Skeletal muscle cell (primary cell): ENCODE measurements around the gene MPIG6B.

Source experiments
- DNase-seq: peaks from one replicate; pipeline ENCODE4 v3.0.0-alpha.2; 2010; ENCODE audit warnings: low read depth
- H3K4me3 ChIP-seq: 2 replicates; pipeline ENCODE4 v1.5.1; 2011; ENCODE audit warnings: low read depth, mild to moderate bottlenecking, control low read depth, low read length, moderate library complexity

The MPIG6B gene

DNA sequence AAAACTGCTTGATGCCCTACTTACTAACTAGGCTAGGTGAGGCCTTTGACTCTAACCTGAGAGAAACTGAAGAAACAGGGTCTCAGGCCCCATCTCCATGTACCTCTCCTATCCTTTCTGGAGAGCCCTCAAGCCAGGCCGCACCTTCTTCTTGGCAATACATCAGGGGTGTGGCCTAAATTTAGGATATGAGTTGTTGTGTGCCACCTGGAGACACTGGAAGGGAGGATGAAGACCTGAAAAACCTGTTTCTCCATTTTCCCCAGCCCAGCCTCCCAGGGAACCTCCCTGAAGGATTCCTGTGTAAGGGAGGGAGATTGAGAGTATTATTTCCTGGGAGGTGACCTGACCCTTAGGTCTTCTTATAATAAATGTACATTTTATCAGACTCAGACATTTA is 4.9 kb upstream of the MPIG6B start:
- no peak overlapping the region for H3K4me3 ChIP-seq
- DNase-seq, result no peak

DNA sequence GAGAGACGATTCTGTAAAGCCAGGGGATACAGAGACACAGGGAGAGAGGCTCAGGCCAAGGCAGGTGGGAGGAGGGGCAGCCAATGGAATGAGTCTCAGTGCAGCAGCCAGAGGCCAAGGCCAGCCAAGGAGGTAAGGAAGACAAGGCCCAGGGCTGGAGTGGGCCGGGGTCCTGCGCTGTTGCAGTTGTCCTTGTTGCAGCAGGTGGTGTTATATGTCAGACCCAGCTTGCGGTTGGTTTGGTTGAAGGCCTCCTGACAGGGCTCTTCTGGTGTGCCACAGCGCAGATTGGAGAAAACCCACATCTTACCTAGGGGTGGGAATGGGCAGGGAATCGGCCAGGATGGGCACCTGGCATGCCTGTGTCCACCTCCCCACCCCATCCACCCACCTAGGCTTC is 4.2 kb upstream of the MPIG6B start:
- H3K4me3 ChIP-seq, result no peak overlapping the region

DNA sequence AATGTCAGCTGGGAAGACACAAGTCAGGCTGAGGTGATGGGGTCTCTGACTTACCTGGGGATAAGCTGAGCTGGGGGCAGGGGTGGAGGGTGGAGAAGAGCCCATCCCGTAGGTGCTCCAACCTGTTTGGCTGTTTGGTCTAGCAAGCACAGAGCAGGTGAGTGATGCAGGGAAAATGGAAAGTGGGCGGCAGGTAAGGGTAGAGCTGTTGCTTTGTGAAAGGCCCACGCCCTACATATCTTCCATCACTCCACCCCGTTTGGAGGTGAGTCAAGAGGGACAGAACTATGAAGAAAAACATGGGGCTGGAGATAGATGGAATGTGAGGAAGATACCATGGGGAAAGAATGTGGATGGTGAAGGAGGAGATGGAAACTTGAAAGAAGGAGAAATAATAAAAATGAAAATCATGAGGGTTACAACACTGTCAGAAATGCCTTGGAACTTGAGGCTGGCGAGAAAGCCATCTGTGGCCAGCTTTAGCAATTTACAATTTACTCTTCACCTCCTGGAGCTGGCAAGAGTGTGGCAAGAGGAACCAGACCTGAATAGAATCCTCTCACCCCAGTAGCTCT is 2.9 kb upstream of the MPIG6B start:
- no peak for DNase-seq
- H3K4me3 ChIP-seq, result no peak overlapping the region

More for the DNA sequence above, 4.2 kb upstream of the MPIG6B start:
- no peak for DNase-seq

- no peak within 1 kb of the TSS for H3K4me3 ChIP-seq
- no peak for DNase-seq
These were observed 1.7 kb upstream of the MPIG6B start, which contains the start of gene LY6G6C for GRCh38 chr6:31721351-31722020. Gene LY6G6C (minus strand): TSS chr6:31721746. CDS start chr6:31721679, 67 bp downstream.

GRCh38 chr6:31722173-31722572 is 1.0 kb upstream of the MPIG6B start:
- no peak overlapping the region for H3K4me3 ChIP-seq
- no peak for DNase-seq

GRCh38 chr6:31723980-31724691 is 963 bp downstream of the MPIG6B start:
- no peak overlapping the region for H3K4me3 ChIP-seq

GRCh38 chr6:31725502-31726350 is 2.6 kb downstream of the MPIG6B start:
- no peak overlapping the region for H3K4me3 ChIP-seq
- DNase-seq, result no peak

More at GRCh38 chr6:31723980-31724691, 963 bp downstream of the MPIG6B start:
- no peak for DNase-seq

DNA sequence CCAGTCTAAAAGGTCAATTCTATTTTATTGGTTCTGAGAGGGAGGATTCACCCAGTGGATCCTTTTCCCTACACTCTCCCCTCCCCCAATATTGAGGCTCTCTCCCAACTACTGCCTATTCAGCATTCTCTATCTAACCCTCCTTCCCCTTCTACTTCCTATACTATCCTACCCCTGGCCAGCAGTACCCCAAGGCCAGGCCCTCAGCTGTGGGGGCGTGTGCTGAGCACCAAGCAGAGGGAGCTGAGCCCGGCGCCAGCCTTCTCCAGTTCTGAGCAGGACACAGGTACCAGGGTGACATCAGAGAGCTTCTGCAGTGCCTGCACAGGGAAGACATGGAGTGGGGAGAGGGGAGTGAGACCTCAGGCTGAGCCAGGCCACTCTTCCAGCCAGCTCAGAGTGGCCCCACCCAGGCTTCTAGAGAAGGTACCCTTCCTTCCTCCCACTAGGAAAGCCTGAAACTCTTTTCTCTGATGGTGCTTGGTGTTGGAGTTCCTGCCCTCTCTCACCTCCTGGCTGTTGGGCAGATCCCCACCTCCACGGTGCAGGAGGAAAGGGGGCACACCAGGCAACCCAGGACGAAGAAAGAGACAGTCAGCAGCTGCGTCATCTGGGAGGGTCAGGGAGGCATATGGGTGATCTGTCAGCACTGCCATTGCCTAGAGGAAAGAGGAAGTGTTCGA is 4.0 kb downstream of the MPIG6B start:
- H3K4me3 ChIP-seq, result no peak overlapping the region
- DNase-seq, result no peak

DNA sequence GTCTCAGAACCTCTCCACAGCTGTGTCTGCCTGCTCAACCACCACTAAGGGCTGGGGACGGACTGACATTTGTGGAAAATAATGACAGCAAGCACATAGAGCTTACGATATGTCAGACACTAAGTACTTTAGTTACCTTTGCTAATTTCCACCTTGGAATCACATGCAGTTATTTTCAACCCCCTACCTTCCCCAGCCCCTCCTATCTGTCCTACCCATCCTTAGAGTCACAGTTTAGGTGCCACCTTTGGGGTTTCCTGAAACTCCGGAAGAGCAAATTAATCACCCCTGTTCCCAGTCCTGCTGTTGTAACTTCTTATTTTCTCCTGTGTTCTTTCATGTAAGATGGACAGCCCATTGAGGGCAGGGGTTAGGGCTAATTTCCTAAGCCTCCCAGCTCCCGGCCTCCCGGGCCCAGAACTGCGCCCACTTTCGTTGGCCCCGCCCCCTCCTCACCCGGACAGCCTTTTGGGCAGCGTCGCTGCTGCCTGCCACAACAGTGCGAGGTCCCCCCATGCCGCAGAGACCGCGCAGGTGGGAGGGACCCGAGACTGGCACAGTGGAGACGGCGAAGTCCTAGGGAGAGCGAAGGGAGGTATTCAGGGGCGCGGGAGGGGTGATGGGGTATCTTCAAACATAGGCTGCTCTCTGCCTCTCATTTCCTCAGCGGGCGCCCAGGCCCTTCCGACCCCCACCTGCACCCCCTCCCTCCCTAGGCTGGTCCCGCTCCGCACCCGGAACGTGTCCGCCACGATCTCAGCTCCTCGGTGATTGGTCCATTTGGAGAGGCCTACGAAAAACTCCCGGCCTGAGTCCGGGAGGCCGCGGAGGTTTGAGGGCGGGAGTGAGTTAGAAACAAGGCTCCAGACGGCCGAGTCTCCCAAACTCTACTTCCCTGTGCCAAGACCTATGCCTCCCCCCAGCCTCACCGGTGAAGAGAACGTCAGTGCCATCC is 4.8 kb downstream of the MPIG6B start:
- H3K4me3 ChIP-seq, result no peak overlapping the region
- DNase-seq, result no peak

DNA sequence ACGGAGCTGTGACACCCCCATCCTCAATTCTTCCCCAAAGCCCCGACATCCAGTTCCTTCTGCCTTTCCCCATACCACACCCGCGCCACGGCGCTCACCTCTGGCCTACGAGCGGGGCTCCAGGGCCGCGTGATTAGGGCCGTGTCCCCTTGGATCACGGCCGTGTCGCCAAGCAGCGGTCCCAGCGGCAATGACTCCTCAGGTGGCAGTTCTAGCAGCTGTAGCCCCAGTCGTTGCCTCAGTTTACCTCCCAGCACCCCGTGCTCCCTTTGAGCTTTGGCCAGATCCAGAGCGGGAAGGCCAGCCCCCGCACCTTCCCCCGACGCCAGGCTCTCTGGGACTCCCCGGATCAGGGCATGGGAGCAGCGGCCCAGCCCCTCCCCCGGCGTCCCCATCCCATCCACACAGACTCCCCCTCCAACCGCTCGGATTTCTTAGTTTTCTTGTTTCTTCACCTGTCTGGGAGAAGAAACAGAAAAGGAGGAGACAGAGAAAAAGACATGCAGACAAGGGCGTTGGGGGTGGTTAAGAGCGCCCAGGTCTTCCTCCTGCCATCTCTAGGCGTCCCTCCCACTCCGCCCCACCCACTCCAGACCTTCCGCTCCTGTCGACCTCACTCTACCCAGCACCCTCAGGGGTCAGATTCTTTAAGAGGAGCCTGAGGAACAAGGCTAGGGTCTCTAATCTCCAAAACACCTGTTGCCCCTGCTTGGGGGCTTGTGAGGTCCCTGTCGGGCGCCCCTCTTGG is 5.8 kb downstream of the MPIG6B start, which contains the start of gene DDAH2:
TSS of gene DDAH2 (minus strand) at position 533 of the 748 bp plus-strand sequence. CDS start at position 395, 138 bp downstream.
- no peak for DNase-seq

DNA sequence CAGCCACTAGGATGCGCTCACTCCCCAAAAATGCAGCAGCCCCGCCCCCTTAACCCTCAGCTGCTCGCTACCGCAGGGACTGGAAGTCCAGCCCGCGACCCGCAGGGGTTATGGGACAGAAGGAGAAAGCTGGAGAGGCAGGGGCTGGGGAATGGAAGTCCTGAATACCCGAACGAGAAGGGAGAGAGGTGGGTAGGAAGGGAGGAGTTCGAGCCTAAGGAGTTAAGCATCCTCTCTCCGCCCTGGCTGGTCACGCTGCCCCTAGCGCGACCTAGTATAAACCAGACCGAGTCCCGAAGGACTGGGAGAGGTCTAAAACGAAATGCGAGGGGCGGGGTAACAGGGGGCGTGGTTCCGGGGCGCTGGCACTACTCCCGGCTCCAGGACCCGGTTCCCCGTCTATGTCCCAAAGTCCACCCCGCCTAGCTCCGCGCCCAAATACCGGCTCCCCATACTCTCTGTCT is 6.4 kb downstream of the MPIG6B start:
- peak; percentile 50 for DNase-seq
- H3K4me3 ChIP-seq, result peak overlapping the region; percentile 90

More for the DNA sequence above, 5.8 kb downstream of the MPIG6B start, which contains the start of gene DDAH2:
- peak within 1 kb of the TSS; percentile 90 for H3K4me3 ChIP-seq

GRCh38 chr6:31729979-31730630 is 6.9 kb downstream of the MPIG6B start:
- peak; percentile 64 for DNase-seq
- H3K4me3 ChIP-seq, result peak overlapping the region; percentile 90

DNA sequence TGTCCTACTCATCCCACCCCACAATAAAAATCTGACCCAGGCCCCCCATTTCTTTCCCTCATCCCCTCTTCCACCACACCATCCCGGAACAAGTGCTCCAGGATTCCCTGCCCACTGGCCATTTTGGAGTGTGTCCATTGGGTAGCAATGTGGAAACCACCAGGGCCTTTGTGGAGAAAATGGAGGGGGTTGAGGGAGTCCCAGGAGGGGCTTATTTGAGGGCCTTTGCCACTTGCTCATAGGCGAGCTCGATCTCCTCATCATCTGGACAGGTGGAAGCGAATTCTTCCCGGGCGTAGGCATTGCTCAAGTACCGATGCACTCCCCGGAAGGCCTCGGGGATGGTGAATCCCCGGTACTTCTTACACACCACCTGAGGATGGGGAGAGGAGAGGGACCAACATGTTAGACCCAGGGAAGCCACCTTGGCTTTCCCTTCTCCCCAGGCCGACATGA is 7.5 kb downstream of the MPIG6B start:
- peak overlapping the region; percentile 90 for H3K4me3 ChIP-seq
- DNase-seq, result no peak

- no peak overlapping the region for H3K4me3 ChIP-seq
- DNase-seq, result no peak
These were observed 8.9 kb downstream of the MPIG6B start for GRCh38 chr6:31732029-31732428.

DNA sequence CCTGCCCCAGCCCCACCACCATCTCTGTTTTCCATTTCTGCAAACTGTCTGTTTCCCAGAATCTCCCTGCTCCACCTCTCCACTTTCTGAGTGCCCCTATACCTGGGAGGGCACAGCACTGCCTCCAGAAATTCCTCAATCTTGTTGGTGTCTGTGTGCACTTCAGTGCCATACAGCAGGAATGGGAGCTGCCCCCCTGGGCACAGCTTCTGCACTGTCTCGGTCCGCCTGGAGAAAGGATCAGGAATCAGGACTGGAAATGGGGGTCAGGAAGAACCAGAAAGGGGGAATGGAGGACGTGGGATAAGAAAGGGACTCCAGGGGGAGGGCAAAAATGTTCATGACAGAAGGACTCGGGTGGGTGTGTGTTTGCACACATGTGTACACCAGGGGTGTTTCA is 10.6 kb downstream of the MPIG6B start:
- peak overlapping the region; percentile 99 for H3K4me3 ChIP-seq
- DNase-seq, result no peak

GRCh38 chr6:31734247-31734820 is 11.2 kb downstream of the MPIG6B start:
- DNase-seq, result no peak
- H3K4me3 ChIP-seq, result peak overlapping the region; percentile 99
